22Rv1 (cell line): ENCODE results near the gene KCTD3.

Source experiments
- H3K27ac ChIP-seq: fragments of 450-650 bp; 2 replicates; pipeline ENCODE4 v1.5.1; 2017
- CTCF ChIP-seq: fragments of 450-650 bp; IDR thresholded peaks from 2 replicates; pipeline ENCODE4 v1.5.1; 2017; ENCODE audit warnings: mild to moderate bottlenecking
- ZFX ChIP-seq: fragments of 450-650 bp; IDR thresholded peaks from 2 replicates; pipeline ENCODE4 v1.6.1; 2017; ENCODE audit warnings: antibody characterized with exemption, borderline replicate concordance

The KCTD3 gene

GRCh38 chr1:215640429-215641148 lies 73.5 kb downstream of the KCTD3 start:
- no peak for TF ChIP-seq ZFX
- TF ChIP-seq CTCF: no peak
- no peak overlapping the region for H3K27ac ChIP-seq

GRCh38 chr1:215643592-215644321 lies 76.7 kb downstream of the KCTD3 start:
- TF ChIP-seq CTCF: no peak
- TF ChIP-seq ZFX: no peak
- no peak overlapping the region for H3K27ac ChIP-seq

GRCh38 chr1:215645182-215645581 lies 78.1 kb downstream of the KCTD3 start:
- no peak overlapping the region for H3K27ac ChIP-seq
- TF ChIP-seq ZFX (no peak), CTCF (no peak)

- no peak for TF ChIP-seq ZFX
- no peak for TF ChIP-seq CTCF
- H3K27ac ChIP-seq: no peak overlapping the region
Measured at GRCh38 chr1:215645861-215646260, 78.8 kb downstream of the KCTD3 start.

GRCh38 chr1:215647738-215648137 lies 80.6 kb downstream of the KCTD3 start:
- no peak for TF ChIP-seq CTCF
- TF ChIP-seq ZFX: no peak
- no peak overlapping the region for H3K27ac ChIP-seq

GRCh38 chr1:215648957-215649356 lies 81.9 kb downstream of the KCTD3 start:
- no peak overlapping the region for H3K27ac ChIP-seq
- TF ChIP-seq CTCF (no peak), ZFX (no peak)
